ENCODE results near the gene ZNF611.
"Not testable (repeated sequence)": the region's sequence is repeated elsewhere in the genome, so short reads cannot be mapped to it uniquely, and the experiment has no call there.

Gene ZNF611

DNA sequence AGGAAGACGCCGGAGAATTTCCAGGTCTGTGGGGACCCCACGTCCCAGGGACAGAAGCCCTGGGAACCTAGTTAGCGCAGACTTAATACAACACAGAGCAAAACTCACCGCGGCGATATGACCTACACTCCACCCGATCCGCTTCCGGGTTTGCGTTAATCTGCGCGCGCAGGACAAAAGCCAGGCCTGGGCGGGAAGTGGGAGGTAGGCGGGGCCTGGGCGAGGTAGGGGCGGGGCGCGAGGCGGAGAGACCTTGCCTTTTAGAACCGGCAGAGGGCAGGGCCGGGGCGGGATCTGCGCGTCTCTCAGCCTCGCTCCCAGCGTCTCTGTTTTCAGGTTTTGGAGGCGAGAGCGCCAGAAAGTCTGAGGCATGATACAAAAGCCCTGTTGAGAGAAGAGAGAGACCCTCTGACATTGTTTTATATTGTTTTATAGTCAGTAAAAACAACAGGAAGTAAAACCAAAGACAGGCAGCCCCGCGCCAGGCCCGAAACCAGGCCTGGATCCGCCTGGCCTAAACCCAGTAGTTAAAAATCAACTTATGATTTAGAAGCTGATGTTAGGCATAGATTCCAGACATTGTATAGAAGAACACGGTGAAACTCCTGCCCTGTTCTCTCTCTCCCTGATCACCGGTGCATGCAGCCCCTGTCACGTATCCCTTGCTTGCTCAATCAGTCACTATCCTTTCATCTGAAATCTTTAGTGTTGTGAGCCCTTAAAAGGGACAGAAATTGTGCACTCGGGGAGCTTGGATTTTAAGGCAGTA lies at the start of gene ZNF611:
ZNF611 (minus strand) TSS at position 152 of the 769 bp plus-strand sequence. CDS start 19,150 bp downstream, outside the sequence.
- DNase-seq (ENCODE audit: low spot score) = peak; percentile 93

DNA sequence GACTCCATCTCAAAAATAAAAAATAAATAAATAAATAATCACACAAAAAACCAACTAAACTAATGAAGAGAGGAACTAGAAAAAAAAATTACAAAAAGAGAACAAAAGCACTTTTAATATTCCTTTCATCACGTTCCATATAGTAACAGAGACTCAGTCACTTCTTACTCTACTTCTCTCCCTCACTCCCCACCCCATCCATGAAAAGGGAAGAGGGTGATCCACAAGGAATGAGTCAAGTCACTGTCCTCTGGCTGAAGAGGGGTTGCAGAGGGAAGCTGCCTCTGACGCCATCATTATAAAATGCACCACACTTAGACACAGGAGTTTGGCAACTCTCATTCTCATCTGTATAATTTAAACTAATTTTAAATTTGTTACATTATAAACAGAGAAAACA lies 48.0 kb upstream of the ZNF611 start:
- DNase-seq (ENCODE audit: low spot score) = not testable (repeated sequence)

DNA sequence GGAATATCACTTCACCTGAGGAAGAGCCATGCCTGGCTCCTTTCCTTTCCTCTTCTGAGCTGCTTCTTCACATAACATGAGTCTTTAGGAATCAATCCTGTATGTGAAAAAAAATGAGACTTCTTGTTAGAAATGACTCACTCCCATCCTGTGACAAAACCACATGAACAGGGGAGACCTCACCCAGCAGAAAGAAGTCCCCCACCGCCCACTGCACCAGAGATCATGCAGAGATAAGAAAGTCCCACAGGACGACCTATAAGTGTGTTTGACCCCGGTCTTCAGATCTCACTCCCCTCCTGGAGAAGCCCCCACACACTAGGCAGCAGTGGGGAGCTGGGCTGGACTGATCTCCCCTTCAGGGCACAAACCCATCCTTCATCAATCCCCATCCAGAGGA lies 44.0 kb upstream of the ZNF611 start:
- DNase-seq (ENCODE audit: low spot score) = no peak

DNA sequence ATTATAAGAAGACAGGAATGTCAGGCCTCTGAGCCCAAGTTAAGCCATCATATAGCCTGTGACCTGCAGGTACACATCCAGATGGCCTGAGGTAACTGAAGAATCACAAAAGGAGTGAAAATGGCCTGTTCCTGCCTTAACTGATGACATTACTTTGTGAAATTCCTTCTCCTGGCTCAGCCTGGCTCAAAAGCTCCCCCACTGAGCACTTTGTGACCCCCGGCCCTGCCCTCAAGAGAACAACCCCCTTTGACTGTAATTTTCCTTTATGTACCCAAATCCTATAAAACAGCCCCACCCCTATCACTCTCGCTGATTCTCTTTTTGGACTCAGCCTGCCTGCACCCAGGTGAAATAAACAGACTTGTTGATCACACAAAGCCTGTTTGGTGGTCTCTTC lies 21.6 kb upstream of the ZNF611 start:
- not testable (repeated sequence) for DNase-seq (ENCODE audit: low spot score)

DNA sequence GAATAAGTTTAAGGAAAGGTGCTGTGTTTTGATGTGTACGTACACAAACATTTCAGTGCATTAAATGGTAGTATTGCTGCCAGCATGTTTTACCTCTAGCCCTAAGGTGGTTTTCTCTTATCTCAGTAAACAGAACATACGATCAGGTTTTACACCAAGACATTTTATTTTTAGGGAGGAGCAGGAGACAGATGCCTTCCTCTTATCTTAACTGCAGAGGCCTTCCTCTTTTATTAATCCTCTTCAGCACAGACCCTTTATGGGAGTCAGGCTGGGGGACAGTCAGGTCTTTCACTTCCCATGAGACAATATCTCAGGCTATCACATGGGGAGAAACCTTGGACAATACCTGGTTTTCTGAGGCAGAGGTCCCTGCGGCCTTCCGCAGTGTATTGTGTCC lies 14.9 kb upstream of the ZNF611 start:
- DNase-seq (ENCODE audit: low spot score) = no peak

DNA sequence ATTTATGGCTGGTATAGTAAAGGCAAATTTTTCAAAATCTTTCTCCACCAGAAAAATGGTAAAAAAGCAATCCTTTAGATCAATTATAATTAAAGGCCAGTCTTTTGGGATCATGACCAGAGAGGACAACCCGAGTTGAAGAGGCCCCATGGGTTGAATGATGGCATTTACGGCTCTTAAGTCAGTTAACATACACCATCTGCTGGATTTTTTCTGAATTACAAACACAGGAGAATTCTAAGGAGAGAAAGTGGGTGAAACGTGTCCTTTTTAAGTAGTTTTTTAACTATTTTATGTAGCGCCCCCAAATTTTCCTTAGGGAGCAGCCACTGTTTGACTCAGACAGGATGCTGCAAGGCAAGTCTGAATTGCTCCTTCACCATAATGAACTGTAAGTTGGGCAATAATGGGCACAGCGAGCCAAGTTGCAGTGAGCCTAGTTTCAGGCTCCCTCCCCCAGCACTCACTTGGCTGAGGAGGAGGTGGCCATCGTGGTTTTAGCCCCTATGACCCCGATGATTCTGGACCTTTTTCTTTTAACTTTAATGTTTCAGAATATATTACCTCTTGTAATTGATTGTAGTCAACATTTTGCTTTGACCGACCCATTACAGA lies 13.6 kb upstream of the ZNF611 start:
- peak; percentile 28 for DNase-seq (ENCODE audit: low spot score)

DNA sequence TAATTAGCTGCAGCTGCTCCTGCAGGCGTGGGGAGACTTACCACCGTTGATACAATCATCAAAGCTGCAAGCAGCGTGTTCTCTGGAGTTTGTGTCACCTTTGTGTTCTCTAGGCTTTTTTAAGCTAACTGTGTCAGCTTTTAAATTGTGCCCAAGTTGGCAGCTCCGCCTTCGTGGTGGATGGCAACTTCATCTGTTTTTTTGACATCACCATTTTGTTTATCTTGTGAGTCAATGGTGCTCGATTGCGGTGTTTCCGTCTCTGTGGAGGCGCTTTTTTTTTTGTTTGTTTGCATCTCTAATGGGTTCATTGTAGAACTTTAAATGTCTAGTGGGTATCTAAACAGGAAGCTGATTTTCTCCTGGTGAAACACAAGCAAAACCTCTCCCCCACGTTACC lies 11.1 kb upstream of the ZNF611 start:
- not testable (repeated sequence) for DNase-seq (ENCODE audit: low spot score)

DNA sequence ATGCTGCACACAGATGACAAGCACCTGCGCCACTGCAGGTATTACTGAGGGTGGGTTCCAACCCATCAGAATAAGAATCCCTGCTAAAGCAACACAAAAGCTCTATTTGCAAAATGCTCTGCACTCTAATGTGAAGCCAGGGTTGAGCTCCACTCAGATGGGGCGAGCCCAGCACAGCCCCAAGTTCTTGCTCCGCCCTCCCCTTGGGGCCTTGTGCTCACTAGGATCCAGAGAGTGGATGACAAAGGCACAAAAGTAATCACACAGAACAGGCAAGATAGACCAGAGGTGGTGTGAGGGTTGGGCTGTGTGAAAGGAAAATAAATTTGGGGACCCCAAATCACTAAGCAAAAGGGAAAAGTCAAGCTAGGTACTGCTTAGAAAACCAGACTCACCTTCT lies 8.2 kb upstream of the ZNF611 start:
- no peak for DNase-seq (ENCODE audit: low spot score)

DNA sequence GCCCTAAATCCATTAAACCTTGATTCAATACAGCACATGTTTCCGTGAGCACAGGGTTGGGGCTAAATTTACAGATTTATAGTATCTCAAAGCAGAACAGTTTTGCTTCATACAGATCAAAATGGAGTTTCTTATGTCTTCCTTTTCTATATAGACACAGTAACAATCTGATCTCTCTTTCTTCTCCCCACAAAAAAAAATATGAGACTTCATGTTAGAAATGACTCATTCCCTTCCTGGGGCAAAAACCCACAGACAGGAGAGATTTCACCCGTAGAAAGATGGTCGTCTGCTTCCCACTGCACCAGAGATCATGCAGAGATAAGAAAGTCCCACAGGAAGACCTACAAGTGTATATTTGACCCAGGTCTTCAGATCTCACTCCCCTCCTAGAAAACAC lies 7.7 kb upstream of the ZNF611 start:
- no peak for DNase-seq (ENCODE audit: low spot score)

DNA sequence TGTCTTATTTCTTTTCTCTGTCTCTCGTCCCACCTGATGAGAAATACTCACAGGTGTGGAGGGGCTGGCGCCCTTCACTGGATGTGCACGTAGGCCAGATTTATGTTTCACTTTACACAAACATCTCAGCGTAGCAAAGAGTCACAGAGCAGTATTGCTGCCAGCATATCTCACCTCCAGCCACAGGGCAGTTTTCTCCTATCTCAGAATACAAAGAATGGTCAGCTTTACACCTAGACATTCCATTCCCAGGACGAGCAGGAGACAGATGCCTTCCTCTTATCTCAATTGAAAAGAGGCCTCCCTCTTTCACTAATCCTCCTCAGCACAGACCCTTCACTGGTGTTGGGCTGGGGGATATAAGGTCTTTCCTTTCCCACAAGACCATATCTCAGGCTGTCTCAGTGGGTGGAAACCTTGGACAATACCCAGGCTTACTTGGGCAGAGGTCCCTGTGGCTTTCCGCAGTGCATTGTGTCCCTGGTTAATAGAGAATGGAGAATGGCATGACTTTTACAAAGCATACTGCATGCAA lies 7.2 kb upstream of the ZNF611 start:
- no peak for DNase-seq (ENCODE audit: low spot score)

DNA sequence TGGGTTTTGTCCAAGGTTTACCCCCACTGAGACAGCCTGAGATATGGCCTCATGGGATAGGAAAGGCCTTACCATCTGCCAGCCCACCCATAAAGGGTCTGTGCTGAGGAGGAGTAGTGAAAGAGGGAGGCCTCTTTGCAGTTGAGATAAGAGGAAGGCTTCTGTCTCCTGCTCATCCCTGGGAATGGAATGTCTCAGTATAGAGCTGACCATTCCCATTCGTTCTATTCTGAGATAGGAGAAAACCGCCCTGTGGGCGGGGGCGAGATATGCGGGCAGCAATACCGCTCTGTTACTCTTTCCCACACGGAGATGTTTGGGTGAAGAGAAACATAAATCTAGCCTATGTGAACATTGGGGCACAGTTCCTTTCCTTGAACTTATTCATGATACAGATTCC lies 6.5 kb upstream of the ZNF611 start:
- DNase-seq (ENCODE audit: low spot score) = not testable (repeated sequence)

DNA sequence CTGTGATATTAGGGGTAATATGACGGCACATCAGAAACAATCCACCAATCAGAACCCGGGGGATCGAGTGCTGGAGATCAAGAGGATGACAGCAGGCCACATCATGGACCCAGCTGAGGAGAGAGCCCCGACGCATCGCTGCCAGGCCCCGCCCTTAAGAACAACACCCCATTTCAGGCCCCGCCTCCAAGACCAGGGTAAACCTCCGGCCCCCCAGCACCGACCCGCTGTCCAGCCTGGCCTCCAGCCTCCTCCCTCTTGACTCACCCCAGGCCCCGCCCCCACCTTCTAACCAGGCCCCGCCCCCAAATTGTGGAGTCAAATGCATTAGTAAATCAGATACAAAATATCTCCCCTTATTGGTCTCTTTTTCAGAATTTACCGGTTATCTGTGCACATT lies 4.7 kb upstream of the ZNF611 start:
- DNase-seq (ENCODE audit: low spot score) = no peak

DNA sequence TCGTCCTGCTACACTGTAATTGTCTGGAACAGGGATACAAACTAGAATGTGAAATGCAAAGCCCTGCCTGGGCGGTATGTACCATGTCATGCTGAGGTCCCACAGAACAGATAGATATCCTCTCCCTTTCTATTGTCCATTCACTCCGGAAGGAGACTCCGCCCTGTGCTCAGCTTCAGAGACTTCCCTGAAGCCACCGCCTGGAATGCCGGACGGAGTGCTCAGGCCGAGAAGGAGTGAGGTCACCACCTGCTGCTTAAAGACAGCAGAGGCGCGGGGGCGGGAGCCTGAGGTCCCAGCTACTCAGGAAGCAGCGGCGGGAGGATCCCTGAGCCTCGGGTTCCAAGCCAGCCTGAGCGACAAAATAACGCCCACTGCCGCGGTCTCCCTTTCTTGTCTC lies 890 bp upstream of the ZNF611 start:
- DNase-seq (ENCODE audit: low spot score) = peak; percentile 85

DNA sequence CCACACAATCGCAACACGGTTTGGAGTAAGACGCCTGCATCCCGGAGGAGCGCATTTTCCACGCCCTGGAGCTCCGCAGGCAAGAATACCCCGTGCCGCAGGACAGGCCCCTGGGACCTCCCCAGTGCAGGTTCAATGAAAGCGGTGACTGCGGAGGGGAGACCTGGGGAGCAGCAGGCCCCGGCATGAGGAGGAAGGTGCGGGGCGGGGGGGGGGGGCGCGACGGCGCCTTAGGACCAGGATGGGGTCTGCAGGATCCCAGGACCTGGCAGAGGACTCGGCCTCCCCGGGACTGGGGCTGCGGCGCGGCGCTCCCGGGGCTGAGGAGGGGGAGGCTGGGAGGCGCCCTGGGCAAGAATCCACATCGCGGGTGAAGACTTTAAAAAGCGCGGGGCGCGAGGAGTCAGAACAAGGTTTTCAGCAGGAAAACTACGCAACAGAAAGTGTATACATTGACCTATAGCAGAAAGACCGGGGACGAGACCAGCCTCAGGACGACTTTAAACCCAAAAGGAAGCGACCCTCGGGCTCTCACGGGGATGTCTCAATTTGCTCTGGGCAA lies 432 bp downstream of the ZNF611 start:
- no peak for DNase-seq (ENCODE audit: low spot score)

DNA sequence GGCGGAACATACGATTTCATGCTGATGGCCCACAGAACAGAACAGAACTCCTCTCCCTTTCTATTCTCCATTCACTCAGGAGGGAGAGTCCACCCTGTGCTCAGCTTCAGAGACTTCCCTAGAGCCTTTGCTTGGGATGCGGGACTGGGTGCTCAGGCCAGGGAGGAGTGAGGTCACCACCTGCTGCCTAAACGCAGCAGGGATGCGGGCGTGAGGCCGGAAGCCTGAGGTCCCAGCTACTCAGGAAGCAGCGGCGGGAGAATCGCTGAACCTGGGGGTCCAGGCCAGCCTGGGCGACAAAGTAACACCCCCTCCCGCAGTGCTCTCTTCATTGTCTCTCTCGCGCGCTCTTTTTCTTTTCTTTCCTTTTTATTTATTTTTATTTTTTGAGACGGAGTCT lies 8.8 kb downstream of the ZNF611 start:
- not testable (repeated sequence) for DNase-seq (ENCODE audit: low spot score)

DNA sequence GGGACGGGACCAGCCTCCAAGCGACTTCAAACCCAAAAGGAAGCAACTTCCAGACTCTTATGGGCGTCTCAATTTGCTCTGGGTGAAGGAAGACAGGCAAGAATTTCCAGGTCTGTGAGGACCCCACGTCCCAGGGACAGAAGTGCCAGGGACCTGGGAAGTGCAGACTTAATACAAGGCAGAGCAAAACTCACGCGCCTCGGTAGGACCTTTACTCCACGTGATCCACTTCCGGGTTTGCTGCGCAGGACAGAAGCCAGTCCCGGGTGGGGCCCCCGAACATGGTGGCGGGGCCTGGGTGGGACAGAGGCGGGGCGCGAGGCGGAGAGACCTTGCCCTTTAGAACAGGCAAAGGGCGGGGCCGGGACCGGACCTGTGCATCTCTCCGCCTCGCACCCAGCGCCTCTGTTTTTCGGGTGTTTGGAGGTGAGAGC lies 9.3 kb downstream of the ZNF611 start:
- DNase-seq (ENCODE audit: low spot score) = no peak

DNA sequence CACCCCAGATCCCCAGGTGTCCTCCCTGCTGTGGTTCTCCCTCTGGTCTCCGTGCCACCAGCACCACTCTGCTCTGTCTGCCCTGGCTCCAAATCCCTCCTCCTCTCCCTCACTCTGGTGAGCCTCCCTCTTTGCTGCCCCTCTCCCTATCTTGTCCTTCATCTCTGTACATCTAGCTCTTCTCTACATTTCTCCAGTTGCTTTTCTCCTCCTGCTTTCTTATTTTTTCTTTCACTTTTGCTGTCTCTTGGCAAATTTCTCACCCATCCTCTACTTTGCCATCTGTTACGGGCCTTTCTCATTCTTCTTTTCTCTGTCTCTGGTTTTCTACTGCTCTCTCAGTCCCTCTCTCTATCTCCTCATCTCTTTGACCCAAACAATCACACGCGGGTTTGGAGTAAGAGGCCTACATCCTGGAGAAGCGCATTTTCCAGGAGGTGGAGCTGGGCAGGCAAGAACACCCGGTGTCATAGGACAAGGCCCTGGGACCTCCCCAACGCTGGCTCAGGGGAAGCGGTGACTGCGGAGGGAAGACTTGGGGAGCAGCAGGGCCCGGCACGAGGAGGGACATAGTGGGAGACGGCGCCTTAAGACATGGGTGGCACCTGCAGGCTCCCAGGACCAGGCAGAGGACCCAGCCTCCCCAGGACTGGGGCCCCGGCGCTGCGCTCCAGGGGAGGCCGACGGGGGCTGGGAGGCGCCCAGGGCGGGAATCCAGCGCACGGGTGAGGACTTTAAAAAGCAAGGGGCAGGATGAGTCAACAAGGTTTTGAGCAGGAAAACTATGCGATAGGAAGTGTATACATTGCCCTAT lies 9.9 kb downstream of the ZNF611 start:
- DNase-seq (ENCODE audit: low spot score) = no peak

DNA sequence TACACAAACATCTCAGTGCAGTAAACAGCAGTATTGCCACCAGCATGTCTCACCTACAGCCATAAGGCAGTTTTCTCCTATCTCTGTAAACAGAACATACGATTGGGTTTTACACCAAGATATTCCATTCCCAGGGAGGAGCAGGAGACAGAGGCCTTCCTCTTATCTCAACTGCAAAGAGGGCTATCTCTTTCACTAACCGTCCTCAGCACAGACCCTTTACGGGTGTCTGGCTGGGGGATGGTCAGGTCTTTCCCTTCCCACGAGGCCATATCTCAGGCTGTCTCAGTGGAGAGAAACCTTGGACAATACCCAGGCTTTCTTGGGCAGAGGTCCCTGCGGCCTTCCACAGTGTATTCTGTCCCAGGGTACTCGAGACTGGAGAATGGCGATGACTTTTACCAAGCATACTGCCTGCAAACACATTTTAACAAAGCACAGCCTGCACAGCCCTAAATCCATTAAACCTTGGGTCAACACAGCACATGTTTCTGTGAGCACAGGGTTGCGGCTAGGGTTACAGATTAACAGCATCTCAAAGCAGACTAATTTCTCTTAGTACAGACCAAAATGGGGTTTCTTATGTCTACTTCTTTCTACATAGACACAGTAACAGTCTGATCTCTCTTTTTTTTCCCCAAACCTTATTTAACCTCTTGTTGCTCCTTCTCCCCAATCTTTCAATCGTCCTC lies 10.8 kb downstream of the ZNF611 start:
- not testable (repeated sequence) for DNase-seq (ENCODE audit: low spot score)

DNA sequence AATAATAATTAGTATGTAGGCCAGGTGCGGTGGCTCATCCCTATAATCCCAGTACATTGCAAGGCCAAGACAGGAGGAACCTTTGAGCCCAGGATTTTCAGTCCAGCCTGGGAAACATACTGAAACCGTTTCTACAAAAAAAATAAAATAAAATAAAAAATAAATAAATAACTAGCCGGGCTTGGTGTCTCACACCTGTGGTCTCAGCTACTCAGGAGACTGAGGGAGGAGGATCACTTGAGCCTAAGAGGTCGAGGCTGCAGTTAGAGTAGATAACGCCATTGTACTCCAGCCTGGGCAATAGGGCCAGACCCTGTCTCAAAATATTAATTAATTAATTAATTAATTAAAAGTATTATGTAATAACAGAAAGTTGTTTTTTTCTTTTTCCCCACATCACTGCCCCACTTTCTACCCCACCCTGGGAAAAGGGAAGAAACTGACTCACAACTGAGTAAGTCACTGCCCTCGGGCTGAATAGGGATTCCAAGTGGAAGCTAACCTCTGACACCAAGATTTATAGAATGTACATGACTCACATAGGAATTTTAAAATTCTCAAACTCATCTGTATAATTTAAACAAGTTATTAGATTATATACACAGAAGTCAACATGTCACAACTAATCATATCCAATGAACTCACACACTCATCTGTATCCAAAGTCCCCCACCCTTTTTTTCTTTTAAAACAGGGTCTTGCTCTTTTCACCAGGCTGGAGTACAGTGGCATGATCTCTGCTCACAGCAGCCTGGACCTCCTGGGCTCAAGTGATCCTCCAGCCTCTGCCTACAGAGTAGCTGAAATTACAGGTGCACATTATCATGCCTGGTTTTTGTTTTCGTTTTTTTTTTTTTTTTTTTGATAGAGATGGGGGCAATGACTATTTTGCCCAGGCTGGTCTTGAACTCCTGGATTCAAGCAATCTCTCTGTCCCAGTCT lies 12.5 kb downstream of the ZNF611 start:
- DNase-seq (ENCODE audit: low spot score) = peak; percentile 88

DNA sequence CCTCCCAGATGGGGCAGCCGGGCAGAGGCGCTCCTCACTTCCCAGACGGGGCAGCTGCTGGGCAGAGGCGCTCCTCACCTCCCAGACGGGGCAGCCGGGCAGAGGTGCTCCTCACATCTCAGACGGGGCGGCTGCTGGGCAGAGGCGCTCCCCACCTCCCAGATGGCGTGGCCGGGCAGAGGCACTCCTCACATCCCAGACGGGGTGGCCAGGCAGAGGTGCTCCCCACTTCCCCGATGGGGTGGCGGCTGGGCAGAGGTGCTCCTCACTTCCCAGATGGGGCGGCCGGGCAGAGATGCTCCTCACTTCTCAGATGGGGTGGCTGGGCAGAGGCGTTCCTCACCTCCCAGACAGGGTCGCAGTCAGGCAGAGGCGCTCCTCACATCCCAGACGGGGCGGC lies 14.3 kb downstream of the ZNF611 start:
- not testable (repeated sequence) for DNase-seq (ENCODE audit: low spot score)

Data from kidney capillary endothelial cell (primary cell).